HG03565 (cell line): Measurements from ENCODE around the gene FOXN4.

Experiments used
- ATAC-seq: cut with Tn5 transposase; IDR thresholded peaks from one replicate; pipeline ENCODE4 v1.9.1; 2021; ENCODE audit warnings: mild to moderate bottlenecking, moderate library complexity; ENCODE audit not compliant: unreplicated experiment

The FOXN4 gene

DNA sequence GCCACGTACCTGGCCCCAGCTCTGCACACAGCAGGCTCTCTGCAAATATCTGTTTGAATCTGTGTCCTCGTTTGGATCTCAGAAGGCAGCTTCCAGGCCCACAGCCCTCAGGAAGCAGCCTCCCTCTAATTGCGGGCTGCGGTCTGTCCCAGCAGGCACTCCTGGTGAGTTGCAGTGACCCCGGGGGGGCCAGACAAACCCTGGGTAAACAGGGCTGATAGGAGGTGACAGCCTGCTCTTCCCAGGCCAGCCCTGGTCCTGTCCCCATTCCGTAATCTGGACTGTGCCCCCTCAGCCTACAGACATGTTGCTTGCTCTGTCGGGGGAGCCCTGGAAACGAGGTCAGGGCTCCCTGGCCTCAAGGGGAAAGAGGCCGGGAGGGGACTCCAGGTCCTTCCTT lies 2.0 kb downstream of the FOXN4 start:
- no peak for ATAC-seq

DNA sequence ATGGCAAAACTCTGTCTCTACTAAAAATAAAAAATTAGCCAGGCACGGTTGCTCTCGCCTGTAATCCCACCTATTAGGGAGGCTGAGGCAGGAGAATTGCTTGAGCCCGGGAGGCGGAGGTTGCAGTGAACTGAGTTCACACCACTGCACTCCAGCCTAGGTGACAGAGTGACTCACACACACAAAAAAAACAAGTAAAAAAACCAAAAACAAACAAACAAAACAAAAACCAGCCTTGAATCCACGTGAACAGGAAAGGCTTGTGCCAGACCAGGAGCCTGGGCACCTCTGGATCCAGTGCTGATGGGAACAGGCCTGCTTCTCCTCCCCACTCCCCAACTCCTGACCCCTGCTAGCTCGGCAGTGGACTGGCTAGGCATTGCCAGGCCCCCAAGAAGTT lies 3.5 kb downstream of the FOXN4 start:
- ATAC-seq: no peak

DNA sequence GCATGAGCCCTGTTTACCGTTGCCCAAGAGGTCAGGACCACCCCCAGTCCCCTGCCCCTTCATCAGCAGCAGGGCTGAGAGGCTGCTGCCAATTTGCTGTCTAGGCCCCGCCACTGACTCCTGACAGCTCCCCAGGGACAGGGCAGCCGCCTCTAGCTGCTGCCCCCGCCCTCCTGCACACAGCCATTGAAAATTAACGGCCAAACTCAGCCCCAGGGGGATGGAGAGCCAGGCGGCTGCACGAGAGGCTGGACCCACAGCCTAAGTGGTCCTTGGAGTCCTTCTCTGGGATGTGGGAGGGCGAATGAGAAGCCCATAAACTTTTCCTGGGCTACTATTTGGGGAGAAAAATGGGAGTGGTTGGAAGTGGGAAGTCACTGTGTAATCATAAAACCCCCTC lies 4.6 kb downstream of the FOXN4 start:
- ATAC-seq: no peak

DNA sequence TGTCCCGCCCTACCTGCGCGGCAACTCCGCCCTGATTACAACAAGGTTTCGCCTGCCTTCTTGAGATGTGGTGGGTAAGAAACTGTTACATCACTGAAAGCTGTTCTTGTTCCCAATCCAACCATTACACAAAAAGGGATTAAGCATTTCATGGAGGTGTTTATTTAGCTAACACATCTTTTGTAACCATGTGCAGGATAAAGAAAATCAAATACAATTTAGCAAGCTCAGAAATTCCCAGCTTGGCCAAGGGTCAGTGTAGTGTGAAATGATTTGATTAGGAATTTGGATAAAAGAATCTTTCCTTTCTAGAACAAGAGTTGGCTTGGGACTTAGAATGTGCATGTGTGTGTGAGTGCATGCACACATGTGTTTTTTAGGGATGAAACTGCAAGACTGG lies 6.3 kb downstream of the FOXN4 start:
- no peak for ATAC-seq

DNA sequence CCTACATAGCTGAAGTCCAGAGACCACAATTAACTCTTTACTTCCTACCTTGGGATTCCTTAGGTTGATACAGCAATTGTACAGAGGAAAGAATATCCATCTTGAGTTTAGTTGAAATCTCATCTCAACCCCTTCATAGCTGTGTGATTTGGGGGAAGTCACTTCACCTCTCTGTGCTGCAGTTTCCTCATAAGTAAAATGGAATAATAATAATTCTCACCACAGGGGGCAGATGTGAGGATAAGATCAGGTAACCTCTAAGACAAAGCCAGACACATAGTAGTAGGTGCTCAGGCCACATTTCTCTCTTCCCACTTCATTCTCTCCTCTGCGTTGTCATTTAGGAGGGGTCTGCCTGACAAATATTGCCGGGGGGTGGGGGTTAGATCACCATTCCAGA lies 6.7 kb downstream of the FOXN4 start:
- no peak for ATAC-seq

DNA sequence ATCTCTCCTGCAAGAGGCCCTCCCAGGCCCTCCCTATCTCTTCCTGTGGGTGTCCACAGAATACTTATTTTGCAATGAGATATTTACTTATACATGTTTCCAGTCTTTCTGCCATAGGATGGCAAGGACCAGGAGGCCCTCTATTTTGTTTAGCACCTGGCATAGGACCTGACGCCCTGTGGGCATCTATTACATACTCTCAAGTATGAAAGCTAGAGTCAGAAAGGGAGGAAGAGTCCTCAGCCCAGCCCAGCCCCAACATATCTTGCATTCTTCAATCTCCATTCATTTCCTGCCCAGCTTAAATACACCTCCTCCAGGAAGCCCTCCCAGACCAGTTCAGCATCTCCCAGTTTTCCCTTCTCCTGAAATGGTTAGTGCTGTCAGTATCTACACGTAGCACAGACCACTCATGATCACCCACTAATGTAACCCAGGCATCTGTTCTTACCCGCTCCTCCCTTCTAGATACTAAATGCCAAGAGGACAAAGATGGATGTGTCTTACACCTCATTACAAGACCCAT lies 7.4 kb downstream of the FOXN4 start:
- no peak for ATAC-seq

DNA sequence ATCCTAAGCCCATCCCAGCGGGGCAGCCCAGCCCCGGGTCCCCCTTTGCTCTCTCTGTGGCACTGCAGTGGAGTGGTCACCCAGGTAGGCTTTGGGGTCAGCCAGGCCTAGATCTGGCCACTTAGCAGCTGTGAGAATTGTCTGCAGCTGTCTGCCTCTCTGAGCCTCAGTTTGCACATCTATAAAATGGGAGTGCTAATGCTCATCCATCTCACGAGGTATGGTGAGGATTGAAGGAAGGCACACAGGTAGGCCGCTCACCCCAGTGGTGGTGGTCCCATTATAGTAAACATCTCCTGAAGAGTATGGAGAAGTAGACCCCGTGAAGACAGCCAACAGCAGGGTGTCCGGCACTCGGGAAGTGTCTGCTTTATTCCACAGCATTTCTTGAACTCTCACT lies 9.2 kb downstream of the FOXN4 start:
- ATAC-seq: no peak

DNA sequence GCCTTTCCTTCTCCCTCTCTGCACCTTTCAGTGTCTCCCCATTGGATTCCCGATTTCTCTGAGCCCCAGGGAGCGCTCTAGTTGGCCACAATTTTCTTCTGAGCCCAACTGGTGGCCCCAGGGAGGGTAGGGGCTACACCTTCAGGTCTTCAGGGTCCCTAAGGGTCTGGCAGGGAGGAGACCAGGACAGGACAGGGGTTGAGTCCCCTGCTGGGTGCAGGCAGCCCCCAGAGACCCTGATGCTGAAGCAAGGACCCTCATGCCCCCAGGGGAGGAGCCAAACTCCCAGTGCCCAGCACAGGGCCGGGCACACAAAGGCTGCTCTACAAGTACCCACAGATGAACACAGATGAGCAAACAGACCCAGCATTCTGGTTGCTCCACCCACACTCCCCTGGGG lies 12.7 kb downstream of the FOXN4 start:
- ATAC-seq: no peak

DNA sequence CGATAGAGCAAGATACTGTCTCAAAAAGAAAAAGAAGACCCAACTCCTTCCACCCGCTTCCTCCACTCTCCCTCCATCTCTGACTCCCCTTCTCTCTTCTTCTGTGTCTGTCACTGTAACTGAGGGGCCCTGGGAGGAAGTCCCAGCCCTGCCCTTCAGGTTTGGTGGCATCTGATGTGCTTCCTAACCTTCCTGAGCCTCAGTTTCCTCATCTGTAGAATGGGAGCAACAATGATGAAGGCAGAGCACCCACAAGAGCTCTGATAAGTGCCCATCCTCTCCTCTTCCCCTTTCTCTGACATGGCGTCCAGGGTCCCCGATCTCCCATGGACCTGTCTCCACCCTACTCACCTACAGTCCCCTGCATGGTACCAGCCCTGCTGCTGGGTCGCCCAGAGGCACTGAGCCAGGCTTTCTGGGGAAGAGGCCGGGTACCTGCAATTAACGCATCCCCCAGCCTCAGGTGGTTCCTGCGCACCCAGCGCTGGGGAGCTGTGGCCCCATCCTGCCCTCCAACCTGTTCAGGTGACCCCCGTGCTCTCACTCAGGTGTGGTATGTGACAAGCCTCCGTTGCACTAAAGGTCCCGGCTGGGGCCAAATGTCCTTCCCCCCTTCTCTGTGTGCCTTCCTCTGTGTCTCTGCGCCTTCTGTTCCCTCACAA lies 13.2 kb downstream of the FOXN4 start:
- no peak for ATAC-seq

DNA sequence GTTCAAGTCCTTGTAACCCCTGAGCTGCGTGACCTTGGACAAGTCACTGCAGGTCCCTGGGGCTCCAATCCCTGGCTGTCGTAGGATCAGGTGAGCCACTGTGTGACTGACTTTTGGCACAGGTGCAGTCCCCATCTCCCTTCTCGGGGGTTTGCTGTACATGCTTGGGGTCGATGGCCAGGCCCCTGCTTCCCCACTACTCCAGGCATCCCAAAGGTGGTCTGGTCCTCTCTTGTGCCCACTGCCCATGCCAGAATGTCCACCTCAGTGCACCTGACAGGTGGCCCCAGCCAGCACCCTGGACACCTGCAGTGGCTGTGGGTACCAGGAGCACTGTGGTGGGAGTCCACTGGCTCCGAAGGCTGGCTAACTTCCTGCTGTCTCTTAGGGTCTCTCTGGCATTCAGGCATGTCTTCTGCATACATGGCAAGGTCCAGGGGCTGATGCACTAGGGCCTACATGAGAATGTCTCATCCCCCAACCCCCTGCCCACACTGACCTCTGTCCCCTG lies 14.7 kb downstream of the FOXN4 start:
- ATAC-seq: no peak

DNA sequence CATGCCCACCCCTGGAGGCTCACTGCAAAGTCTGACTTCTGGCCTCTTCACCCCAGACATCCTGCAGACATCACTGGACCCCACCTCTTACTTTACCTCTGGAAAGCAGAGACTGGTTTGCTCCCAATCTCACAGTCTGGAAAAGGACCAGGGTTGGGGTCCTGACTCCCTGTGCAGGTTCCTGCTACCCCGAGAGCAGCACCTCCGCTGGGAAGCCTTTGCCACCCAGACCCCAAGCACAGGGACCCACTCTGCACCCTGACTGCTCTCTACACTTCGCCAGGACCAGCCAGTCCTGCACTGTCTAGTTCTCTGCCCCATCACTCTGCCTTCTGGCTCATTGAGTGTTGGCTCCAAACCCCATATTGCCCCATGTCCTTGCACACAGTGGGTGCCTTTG lies 16.0 kb downstream of the FOXN4 start:
- ATAC-seq: no peak

DNA sequence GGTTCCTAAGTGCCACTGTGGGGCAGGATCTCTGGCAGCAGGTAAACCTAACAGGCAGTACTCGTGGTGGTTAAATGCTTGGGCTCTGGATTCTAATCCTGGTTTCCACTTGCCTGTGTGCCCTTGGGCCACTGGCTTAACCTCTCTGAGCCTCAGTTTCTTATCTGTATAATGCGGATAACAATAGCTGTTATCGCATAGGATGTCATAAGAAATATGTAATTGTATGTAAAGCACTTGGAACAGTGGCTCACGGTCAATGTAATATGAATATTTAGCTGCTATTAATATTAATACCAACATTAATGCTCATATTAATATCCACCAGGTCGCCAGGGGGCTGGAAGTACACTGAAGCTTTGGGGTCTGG lies 16.8 kb downstream of the FOXN4 start:
- ATAC-seq: no peak

DNA sequence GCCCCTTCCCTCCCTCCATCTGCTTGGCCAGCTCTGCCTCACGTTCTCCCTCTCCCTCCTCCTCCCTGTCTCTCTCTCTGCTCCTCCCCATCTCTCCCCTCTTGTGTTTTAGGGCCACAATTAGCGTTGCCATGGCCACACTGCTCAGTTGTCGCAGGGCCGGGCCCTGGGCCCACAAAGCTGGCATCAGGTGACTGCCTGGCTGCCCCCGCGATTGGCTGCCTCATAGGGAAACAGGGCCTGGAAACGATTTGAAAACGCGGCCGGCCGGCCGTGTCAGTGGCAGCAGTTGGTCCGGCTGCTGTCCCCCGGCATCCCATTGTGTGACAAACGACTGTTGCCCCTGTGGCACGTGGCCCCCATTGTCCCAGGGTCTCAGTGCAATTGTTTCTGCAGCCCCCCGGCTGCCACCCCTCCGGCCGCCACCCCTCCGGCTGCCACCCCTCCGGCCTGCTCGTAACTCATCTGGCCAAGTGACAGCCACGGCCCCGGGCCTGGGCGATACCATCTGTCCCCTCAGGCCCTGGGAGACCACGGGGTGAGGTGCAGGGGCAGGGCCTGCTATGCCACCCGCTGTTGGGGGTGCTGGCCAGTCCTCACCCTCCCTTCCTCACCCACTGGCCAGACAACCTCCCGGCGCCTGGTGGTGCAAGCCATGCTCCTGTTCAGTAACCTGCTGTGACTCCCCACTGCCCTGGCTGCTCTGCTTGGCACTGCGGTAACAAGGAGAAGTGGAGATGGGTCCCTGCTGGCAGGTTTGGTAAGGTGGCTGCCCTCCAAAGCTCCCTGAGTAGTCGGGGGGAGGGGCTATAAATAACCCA lies 17.4 kb downstream of the FOXN4 start:
- no peak for ATAC-seq

DNA sequence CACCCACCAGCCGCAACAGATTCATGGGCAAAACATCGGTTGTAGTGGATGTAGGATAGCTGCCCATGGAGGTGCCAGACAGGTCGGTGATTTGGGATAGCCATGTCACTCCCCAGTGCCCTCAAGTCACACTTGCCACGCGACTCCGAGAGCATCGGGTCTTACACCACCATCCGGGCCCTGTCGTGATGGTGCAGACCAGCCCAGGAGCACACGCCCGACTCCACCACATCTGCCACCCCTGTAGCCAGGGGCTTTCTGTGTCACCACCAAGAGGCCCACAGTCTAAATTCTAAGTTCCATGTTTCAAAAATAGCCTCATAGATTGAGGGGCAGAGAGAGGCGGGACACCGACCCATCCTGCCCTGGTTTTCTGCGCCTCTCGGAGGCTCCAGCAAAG lies 18.0 kb downstream of the FOXN4 start:
- no peak for ATAC-seq

DNA sequence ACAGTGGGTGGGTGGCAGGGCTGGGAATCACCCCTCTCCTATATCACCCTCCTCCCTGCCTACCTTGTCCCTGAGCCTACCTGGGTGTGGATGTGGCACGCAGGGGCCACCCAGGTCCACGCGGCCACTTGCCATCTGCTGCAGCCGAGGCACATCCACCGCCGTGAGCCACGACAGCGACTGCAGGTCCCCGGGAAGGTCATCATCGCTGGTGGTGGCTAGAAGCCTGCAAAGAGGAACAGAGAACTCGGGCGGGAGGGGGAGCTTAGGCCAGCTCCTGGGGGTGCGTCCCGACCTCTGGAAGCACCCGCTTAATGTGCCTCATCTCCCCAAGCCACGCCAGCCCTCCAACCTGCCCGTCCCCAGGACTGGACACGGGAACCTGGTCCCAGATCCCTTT lies 19.0 kb downstream of the FOXN4 start:
- no peak for ATAC-seq

DNA sequence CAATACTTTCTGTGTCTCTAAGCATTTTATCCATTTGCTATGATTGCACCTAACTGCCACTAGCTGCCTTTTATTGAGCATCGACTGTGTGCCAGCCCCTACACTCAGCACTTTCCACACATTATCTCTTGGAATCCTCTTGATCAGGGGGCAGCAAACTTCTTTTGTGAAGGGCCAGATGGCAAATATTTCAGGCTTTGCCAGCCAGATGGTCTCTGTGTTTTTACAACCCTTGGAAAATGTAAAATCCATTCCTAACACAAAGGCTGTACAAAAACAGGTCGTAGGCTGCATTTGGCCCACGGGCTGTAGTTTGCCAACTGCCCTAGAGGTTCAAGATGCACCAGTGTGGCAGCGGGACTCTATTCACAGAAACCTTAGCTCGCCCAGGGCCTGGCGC lies 19.5 kb downstream of the FOXN4 start:
- no peak for ATAC-seq

DNA sequence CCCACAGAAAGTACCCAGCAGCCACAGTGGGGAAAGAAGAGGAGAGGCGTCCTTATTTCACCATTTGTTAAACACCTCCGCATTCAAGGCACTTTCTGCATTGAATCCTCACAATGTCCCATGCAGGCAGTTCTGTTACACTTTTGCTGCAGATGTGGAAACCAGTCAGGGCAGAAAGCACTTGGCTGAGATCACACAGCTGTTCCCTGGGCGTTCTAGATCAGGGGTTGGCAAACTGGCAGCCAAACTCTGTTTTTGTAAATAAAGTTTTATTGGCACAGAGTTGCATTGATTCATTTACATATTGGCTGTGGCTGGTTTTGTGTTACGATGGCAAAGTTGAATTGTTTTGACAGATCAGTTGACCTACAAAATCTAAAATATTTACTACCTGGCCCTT lies 20.1 kb downstream of the FOXN4 start:
- ATAC-seq: no peak

DNA sequence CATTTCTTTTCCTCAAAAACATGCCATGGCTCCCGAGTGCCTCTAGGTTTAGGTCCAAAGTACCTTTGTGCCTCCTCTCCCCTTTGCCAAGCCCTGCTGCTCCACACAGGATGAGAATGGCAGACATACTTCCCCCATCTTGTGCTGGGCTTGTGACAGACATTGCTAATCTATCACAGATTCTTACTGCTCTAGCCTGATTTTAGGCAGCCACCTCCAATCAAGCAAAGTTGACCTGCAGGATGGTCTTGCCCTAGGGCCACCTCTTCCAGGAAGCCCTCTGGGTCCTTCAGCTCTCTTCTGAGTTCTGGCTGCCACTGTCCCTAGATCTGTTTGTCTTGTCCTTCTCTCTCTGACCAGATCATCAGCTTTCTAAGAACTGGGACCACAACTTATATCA lies 20.5 kb downstream of the FOXN4 start:
- no peak for ATAC-seq

DNA sequence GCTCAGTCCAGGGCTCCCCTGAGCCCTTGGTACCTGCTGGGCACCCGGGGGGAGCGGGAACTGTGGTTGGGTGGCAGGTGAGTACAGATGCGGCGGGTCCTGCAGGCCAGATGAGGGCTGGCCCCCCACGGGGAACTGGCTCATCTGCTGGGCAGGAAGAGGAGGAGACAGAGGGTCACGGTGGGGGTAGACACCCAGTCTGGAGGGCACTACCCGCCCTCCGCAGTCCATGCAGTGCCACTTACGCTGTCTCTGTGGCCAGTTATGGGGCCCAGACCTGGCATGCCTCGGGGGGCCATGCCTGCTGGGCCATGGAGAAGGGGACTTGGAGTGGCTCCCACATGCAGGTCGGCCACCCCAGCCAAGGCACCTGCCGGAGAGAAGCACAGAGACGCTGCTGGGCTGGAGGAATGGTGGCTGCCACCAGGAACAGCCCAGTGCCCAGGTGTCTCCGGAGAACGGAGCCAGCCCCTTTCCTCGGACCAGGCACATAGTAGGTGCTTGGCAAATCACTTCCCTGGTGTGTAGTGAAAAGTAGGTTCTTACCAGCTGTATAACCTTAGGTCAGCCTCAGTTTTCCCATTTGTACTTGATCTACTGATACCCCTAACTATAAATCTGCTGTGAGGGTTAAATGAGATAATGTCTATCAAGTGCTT lies 21.1 kb downstream of the FOXN4 start:
- ATAC-seq: no peak

DNA sequence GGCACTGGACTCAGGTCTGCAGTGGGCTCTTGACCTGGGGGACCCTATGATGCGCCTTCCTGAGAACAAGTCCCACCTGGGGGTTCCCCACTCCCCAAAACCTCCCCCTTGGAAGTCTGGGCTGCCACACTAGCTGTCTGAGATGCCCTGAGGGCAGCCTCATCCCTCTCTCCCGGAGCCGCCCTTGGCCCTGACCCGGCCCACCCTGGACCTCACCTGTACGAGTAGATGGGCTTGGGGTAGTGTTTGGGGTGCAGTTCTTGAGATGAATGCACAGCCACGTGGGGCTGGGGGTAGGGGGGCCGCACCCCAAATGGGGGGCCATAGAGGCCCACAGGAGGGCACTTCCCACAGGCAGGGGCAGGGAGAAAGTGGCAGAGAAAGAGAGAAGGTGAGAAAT lies 21.9 kb downstream of the FOXN4 start:
- no peak for ATAC-seq

DNA sequence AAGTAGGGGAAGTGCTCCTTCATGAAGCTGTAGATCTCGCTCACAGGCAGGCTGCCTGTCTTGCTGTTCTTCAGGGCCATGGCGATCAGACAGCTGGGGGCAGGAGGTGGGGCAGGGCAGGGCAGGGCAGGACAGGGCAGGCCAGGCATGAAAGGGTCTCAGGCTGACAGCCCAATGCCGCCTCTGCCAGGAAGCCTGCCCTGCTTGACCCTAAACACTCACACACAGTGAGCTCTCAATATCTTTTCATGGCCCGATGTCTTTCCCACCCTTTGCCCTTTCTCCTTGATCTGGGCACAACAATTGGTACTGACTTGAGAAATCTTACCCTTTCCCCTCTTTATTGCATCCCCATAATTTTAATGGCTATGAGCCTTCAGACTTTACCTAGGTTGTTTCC lies 22.4 kb downstream of the FOXN4 start:
- no peak for ATAC-seq

DNA sequence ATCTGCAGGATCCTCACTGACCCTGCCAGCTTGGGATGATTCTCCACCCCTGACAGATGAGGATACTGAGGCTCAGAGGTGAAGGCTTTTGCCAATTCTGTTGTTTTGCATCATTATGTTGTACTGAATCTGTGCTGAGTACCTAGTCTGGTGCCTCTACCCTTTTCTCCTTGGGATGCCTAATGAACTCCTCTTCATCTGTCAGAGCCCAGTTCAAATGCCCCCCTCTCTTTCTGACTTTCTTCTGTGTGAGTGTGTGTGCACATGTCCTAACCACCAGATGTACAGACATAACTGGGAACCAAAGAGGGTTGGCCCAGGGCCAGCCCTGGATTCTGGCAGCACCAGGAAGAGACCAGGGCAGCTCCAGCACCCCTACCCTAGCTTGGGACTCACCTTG lies 22.8 kb downstream of the FOXN4 start:
- ATAC-seq: no peak
